Measurements from ENCODE around the gene PDGFC.

GRCh38 chr4:156797206-156797605, 174.4 kb downstream of the PDGFC start:
- no peak for TF ChIP-seq CTCF (IDR thresholded peaks at IDR 0.05; ENCODE audit: low read length)
- TF ChIP-seq EZH2 (IDR thresholded peaks at IDR 0.05; ENCODE audit: borderline replicate concordance, low read length), result no peak

Data from OCI-LY1 (cell line).